ENCODE results near the gene TMEM169.

The TMEM169 gene, protein sequence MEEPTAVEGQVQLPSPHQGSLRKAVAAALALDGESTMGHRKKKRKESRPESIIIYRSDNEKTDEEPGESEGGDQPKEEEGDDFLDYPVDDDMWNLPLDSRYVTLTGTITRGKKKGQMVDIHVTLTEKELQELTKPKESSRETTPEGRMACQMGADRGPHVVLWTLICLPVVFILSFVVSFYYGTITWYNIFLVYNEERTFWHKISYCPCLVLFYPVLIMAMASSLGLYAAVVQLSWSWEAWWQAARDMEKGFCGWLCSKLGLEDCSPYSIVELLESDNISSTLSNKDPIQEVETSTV

DNA sequence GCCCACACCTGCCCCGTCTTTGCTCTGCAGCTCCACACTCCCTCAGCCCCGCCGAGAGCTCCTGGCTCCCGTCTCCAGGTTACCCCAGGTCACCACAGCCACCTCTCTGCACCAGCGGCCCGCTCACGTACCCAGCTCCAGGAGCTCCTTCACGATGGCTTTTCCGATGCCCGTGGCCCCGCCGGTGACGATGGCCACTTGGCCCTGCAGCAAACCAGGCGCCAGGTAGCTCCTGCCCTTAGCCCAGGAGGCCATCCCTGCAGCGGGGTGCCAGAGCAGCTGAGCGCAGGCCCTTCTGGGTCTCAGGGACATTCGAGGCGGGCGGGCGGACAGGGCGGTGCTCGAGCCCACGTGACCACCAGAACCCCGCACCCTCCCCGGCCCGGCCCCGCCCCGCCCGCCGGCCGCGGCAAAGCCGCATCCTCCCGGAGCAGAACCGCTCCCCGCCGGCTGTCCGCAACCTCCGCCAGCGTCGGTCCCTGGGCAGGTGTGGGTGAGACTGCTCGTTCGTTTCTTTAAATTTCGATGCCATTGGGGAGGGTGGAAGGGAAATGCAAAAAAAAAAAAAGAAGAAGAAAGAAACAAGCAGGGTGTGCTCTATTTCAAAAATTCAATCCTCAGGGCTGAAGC is at the start of gene TMEM169, which contains the start of gene PECR:
Gene TMEM169, plus strand, starts transcription at position 433 of the 630 bp plus-strand sequence. CDS start 14,045 bp downstream, outside the sequence.
Gene PECR, minus strand, starts transcription at position 323 of the 630 bp plus-strand sequence. Its CDS starts 68 bp downstream, at position 255.
- no peak for DNase-seq (ENCODE audit: low read depth in 2 of 2)

- DNase-seq (ENCODE audit: low read depth in 2 of 2): peak; percentile 47 to 51
These were observed 49.6 kb upstream of the TMEM169 start for GRCh38 chr2:216031960-216032689.

DNA sequence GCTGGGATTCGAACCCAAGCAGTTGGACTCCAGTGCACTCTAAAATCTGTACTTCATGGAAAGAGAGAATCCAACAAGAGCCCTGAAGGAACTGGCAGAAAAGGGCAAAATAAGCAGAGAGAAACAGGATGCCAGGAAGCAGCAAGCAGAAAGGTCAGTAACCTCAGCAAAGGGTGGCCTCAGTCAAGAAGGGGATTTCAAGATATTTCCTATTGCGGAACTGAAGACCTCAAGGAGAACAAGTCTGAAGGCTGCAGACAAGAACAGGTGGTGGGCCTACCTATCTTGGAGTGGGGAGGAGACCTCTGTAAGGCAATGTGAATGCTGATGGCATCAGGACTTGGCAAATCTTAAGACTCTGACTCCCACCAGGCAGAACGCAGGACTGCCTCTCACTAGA is 48.3 kb upstream of the TMEM169 start:
- DNase-seq (ENCODE audit: low read depth in 2 of 2): no peak

GRCh38 chr2:216034065-216034464 is 47.7 kb upstream of the TMEM169 start:
- DNase-seq (ENCODE audit: low read depth in 2 of 2): peak in 1 of 2 experiments; percentile 11

- no peak for DNase-seq (ENCODE audit: low read depth in 2 of 2)
These were observed 41.8 kb upstream of the TMEM169 start for GRCh38 chr2:216039918-216040317.

- DNase-seq (ENCODE audit: low read depth in 2 of 2): no peak
These were observed 40.3 kb upstream of the TMEM169 start for GRCh38 chr2:216041438-216041837.

DNA sequence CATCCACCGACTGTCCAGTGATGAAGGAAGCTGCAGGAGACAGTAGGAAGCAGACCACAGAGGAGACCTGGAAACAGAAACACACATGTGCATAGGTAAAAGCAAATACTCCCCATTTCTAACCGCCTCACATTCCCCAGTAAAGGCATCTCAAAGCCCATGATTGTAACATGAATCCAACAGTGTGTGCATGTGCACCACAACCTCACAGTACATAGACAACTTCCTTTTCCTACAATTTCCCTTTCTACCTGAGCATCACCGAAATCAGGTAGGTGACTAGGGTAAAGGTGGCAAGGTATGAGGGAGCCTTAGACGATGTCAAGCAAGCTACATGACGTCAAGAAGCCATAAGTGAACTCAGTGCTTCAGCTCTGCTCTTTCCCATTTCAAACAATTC is 37.8 kb upstream of the TMEM169 start:
- no peak for DNase-seq (ENCODE audit: low read depth in 2 of 2)

GRCh38 chr2:216044883-216045486 is 36.7 kb upstream of the TMEM169 start:
- no peak for DNase-seq (ENCODE audit: low read depth in 2 of 2)

DNA sequence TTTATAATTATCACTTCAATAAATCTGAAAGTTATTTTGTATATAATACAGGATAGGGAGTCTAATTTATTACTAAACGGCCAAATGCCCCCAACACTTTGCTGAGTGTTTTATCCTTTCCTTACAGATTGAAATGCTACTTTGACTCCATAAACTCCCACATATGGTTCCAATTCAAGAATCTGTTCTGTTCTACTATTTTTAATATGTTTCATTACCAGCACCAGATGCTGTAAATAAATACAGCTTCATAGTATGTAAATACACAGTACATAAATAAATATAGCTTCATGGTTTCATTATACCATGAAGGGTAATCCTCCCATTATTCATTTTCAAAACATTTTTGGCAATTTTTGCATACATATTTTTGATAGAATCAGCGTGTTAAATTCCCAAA is 34.3 kb upstream of the TMEM169 start:
- DNase-seq (ENCODE audit: low read depth in 2 of 2): no peak

DNA sequence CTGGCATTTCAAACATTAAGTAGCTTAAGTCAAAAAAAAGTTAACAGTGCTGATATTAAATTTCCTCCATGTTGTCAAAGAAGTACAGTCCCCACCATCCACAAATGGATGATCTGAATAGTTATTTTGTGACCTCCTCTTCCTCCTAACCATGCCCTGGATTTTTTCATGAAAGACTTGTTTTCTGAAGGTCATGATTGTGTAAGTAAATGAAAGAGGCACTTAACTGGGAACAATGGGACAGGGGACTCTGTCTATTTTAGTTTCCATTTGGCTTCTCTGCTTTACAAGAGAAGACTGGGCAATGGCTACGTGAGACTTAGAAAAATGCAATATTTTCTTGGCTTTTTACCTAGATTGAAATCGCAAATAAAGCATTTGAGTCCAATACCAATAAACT is 32.3 kb upstream of the TMEM169 start:
- DNase-seq (ENCODE audit: low read depth in 2 of 2): no peak

DNA sequence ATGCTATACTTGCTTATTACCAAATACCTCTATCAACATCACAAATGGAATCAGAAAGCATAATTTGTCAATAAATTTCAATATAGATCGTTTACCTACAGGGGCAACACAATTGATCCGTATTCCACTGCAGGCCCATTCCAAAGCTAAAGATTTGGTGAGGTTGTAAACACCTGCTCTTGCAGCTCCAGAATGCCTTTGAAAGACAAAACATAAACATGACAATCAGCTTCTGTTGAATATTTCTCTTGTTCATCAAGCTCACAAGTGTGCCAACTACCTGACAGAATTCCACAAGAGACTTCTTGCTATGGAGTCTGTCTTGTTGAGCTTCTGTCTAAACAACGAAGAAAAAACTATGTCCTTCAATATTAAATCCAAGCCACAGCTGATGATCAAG is 30.4 kb upstream of the TMEM169 start:
- no peak for DNase-seq (ENCODE audit: low read depth in 2 of 2)

GRCh38 chr2:216052420-216052819 is 29.3 kb upstream of the TMEM169 start:
- no peak for DNase-seq (ENCODE audit: low read depth in 2 of 2)

DNA sequence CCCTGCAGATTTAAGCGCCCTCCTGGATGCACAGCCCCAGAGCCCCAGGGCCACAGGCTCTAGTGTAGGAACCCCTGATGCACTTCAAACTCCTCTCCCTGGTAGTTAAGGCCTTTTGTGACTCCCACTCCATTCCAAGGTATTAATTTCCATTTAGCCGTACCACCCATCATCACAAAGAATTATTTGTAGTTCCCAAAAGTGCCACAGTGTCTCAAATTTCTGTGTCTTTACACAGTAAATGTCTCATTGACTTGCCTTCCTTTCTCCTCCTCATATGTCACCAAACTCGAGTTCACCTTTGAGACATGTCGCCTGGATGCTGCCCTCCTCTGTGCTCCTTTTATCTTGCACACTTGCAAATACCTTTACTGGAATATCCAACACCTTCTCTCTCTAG is 26.0 kb upstream of the TMEM169 start:
- DNase-seq (ENCODE audit: low read depth in 2 of 2): no peak

GRCh38 chr2:216056739-216057138 is 25.0 kb upstream of the TMEM169 start:
- no peak for DNase-seq (ENCODE audit: low read depth in 2 of 2)

DNA sequence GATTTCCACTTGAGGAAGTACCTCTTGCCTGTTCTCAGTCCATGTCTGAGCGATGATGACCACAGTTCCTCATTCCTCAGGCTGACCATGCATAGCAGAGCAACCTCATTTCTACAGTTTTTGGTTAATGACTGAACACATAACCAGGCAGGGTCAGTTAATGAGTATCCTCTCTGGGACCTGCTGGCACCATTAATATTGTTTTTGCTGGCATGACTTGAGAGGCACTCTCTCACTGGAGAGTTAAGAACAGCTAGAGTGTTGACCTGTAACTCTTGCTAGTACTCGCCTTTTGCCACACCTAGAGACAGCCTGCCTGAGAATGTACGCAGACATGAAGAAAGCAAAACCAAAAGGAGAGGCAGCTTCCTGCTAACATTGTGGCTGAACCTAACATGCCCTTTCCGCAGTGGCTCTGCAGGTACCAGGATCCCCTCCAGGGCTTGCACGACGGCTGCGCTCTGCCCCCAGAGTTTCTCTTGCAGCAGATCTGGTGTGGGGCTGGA is 24.0 kb upstream of the TMEM169 start:
- DNase-seq (ENCODE audit: low read depth in 2 of 2): no peak

- DNase-seq (ENCODE audit: low read depth in 2 of 2): no peak
These were observed 22.4 kb upstream of the TMEM169 start for GRCh38 chr2:216059233-216059834.

DNA sequence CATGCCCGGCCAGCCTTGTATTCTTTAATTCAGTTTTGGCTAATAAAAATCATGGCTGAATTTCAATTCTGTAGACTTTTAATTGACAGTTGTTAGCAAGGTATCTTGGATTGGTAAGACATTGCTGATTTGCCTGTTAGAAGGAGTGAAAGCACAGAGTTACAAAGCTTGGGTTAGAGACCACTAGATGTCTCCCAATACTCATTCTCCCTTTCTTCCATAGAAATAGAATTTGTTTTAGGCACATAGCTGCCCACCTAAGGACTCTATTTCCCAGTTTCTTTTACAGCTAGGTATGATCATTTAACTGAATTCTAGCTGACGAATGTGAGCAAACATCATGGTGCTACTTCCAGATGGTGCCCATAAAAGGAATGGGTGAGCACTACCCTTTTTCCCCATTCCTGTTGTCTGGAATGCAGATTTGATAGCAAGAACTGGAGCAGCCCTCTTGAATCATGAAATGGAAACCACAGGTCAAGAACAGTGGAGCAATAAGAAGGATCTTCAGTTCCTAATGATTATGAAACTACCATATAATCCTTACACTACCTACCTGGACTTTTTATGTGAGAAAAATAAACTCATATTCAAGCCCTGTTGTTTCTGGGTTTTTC is 17.6 kb upstream of the TMEM169 start:
- DNase-seq (ENCODE audit: low read depth in 2 of 2): no peak

GRCh38 chr2:216064665-216065064 is 17.1 kb upstream of the TMEM169 start:
- DNase-seq (ENCODE audit: low read depth in 2 of 2): no peak

GRCh38 chr2:216066230-216066629 is 15.5 kb upstream of the TMEM169 start:
- DNase-seq (ENCODE audit: low read depth in 2 of 2): peak; percentile 36 to 45

GRCh38 chr2:216069028-216069427 is 12.7 kb upstream of the TMEM169 start:
- no peak for DNase-seq (ENCODE audit: low read depth in 2 of 2)

DNA sequence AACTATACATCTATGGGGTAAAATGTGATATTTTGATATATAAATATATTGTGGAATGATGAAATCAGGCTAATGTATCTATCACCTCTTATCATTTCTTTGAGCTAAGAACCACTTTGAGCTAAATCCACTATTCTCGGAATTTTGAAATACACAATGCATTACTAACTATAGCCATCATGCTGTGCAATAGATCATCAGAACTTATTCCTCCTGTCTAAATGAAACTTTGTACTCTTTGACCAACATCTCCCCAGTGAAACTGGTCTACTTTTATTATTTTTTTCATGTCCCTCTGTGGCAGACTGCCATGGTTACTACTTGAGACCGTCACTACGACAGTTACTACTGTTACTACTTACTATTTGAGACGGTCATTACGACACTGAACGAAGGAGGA is 11.5 kb upstream of the TMEM169 start:
- no peak for DNase-seq (ENCODE audit: low read depth in 2 of 2)
